ENCODE results near the gene PTPRM. TPM values are rescaled to one million over a fixed set of nuclear protein-coding genes. Genes with fewer than 3 reads are reported as not detected.

The PTPRM gene
- polyA plus RNA-seq, 2 of the 4 experiments (the other 2 are of a cell fraction): 44.5 to 199 TPM

- TF ChIP-seq, protein P1, sequence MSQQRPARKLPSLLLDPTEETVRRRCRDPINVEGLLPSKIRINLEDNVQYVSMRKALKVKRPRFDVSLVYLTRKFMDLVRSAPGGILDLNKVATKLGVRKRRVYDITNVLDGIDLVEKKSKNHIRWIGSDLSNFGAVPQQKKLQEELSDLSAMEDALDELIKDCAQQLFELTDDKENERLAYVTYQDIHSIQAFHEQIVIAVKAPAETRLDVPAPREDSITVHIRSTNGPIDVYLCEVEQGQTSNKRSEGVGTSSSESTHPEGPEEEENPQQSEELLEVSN (IDR thresholded peaks at IDR 0.05; ENCODE audit: borderline replicate concordance, low read depth): no peak
- TF ChIP-seq SREBF2 (IDR thresholded peaks at IDR 0.05) (no peak), ZFP36 (IDR thresholded peaks at IDR 0.05; ENCODE audit: borderline replicate concordance, partially characterized antibody) (no peak), FOSL2 (IDR thresholded peaks at IDR 0.05) (peak; percentile 60; the same call in 1 of the 2 replicates), FOSL2 (CRISPR knock-in tag; IDR thresholded peaks at IDR 0.05) (peak; percentile 87), POLR2A (IDR thresholded peaks at IDR 0.05; ENCODE audit: low read length) (no peak), HOXA7 (CRISPR knock-in tag; IDR thresholded peaks at IDR 0.05) (no peak), JUN (IDR thresholded peaks at IDR 0.05) (peak; percentile 40 to 61; a peak in 1 of 5 replicates), TP53 (CRISPR knock-in tag; IDR thresholded peaks at IDR 0.05) (no peak), RCOR1 (IDR thresholded peaks at IDR 0.05; ENCODE audit: low read depth, low read length) (no peak), JUNB (IDR thresholded peaks at IDR 0.05) (peak; percentile 83), CEBPB (IDR thresholded peaks at IDR 0.05) (peak in 1 of 2 experiments; percentile 45; a peak in 1 of 4 replicates), PHF8 (IDR thresholded peaks at IDR 0.05; ENCODE audit: borderline replicate concordance, low read depth) (no peak), CHD2 (IDR thresholded peaks at IDR 0.05; ENCODE audit: low read length, partially characterized antibody) (no peak), ZC3H11A (IDR thresholded peaks at IDR 0.05) (no peak), NFE2L2 (conservative IDR thresholded peaks at IDR 0.05; ENCODE audit: low read length) (no peak), REST (IDR thresholded peaks at IDR 0.05) (no peak), RFX5 (IDR thresholded peaks at IDR 0.05) (no peak)
- TF ChIP-seq, protein P2, sequence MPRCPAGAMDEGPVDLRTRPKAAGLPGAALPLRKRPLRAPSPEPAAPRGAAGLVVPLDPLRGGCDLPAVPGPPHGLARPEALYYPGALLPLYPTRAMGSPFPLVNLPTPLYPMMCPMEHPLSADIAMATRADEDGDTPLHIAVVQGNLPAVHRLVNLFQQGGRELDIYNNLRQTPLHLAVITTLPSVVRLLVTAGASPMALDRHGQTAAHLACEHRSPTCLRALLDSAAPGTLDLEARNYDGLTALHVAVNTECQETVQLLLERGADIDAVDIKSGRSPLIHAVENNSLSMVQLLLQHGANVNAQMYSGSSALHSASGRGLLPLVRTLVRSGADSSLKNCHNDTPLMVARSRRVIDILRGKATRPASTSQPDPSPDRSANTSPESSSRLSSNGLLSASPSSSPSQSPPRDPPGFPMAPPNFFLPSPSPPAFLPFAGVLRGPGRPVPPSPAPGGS (IDR thresholded peaks at IDR 0.05): 0 out of 3 replicates have a peak, but pooled peaks have one; percentile 23
These were observed 337.4 kb downstream of the PTPRM start (continued) for GRCh38 chr18:7904529-7904928.

GRCh38 chr18:7908681-7909299, 341.7 kb downstream of the PTPRM start:
- Histone ChIP-seq H3K9me3 (0 out of 3 replicates have a peak, but pooled peaks cover 8% of the 10 kb centered on the region), H3K4me3 (no peak overlapping the region), H3K27ac (peak overlapping the region; percentile 95 to 99), H3K4me1 (peaks cover 60% of the 10 kb centered on the region), H3K4me2 (peak overlapping the region; percentile 27)
- 67% methylated on average over 1 of the region's 1 CpG for WGBS (ENCODE audit: missing lambda C conversion rate)
- no peak for FAIRE-seq
- ChIA-PET CTCF (interaction anchor here (1.4 to 2.0 kb wide), 2 partner anchors 9 to 18 kb away, joined by 6 to 8 read pairs; no protein-coding TSS in a partner anchor), POLR2A (no interaction called here)
- peak; percentile 33 to 64; a peak in 1 of 6 replicates for ATAC-seq
- DNase-seq (ENCODE audit: low read depth in 1 of 2, low spot score in 1 of 2): no peak
- TF ChIP-seq CTCF (IDR thresholded peaks at IDR 0.05) (no peak), JUNB (IDR thresholded peaks at IDR 0.05) (no peak), NPAS2 (CRISPR knock-in tag; IDR thresholded peaks at IDR 0.05; ENCODE audit: borderline replicate concordance) (no peak), KDM1A (IDR thresholded peaks at IDR 0.05; ENCODE audit: low read depth) (no peak), MAFK (IDR thresholded peaks at IDR 0.05; ENCODE audit: partially characterized antibody) (no peak), HOXB13 (CRISPR knock-in tag; IDR thresholded peaks at IDR 0.05; ENCODE audit: low read depth) (no peak), GATA3 (IDR thresholded peaks at IDR 0.05; ENCODE audit: borderline replicate concordance) (no peak), POLR2AphosphoS2 (conservative IDR thresholded peaks at IDR 0.05; ENCODE audit: low read length) (no peak), MAZ (IDR thresholded peaks at IDR 0.05; ENCODE audit: borderline replicate concordance, low read depth, low read length) (no peak), CHD2 (IDR thresholded peaks at IDR 0.05; ENCODE audit: low read length, partially characterized antibody) (no peak), HDAC2 (IDR thresholded peaks at IDR 0.05) (no peak)
- TF ChIP-seq, protein P2 (IDR thresholded peaks at IDR 0.05): no peak
- TF ChIP-seq, protein P3, sequence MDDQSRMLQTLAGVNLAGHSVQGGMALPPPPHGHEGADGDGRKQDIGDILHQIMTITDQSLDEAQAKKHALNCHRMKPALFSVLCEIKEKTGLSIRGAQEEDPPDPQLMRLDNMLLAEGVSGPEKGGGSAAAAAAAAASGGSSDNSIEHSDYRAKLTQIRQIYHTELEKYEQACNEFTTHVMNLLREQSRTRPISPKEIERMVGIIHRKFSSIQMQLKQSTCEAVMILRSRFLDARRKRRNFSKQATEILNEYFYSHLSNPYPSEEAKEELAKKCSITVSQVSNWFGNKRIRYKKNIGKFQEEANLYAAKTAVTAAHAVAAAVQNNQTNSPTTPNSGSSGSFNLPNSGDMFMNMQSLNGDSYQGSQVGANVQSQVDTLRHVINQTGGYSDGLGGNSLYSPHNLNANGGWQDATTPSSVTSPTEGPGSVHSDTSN (IDR thresholded peaks at IDR 0.05): no peak
- TF ChIP-seq, protein P1 (IDR thresholded peaks at IDR 0.05; ENCODE audit: borderline replicate concordance, low read depth): no peak
